Colonic mucosa (tissue), 4 donors: ENCODE results near the gene RC3H1. TPM values are rescaled to one million over a fixed set of nuclear protein-coding genes. Genes with fewer than 3 reads are reported as not detected.
"Not testable (repeated sequence)": the region's sequence is repeated elsewhere in the genome, so short reads cannot be mapped to it uniquely, and the experiment has no call there.

ENCODE experiments used
- DNase-seq: peaks from one replicate; pipeline ENCODE4 v3.0.0-alpha.2; 2020
- H3K27ac ChIP-seq: fragments of 200-600 bp; one replicate; pipeline ENCODE4 v1.8.0; 2021
- H3K27me3 ChIP-seq: fragments of 200-600 bp; one replicate; pipeline ENCODE4 v1.8.0; 2021
- H3K36me3 ChIP-seq: fragments of 200-600 bp; one replicate; pipeline ENCODE4 v1.8.0; 2021
- H3K4me1 ChIP-seq: fragments of 200-600 bp; one replicate; pipeline ENCODE4 v1.8.0; 2021; ENCODE audit warnings: mild to moderate bottlenecking
- H3K4me3 ChIP-seq: fragments of 200-600 bp; one replicate; pipeline ENCODE4 v1.8.0; 2021
- H3K9ac ChIP-seq, 2 donors: one replicate each; pipeline ENCODE4 v1.7.0; 2013; ENCODE audit warnings: control low read depth in 2 of 2, low read depth in 2 of 2, low read length in 2 of 2
- H3K9me3 ChIP-seq: fragments of 200-600 bp; one replicate; pipeline ENCODE4 v1.8.0; 2021
- intact Hi-C: fragments of 100-400 bp; cut with DNase I; formaldehyde crosslinking; loops from one replicate; pipeline ENCODE4 v1.14.1; 2022
- total RNA-seq, 2 donors: library from RNA; stranded (reverse); fragmentation: NEBNext Ultra II Directional in 1 of 2; extraction: Animal tissue kit (Norgen Biotek cat#: 25700) in 1 of 2; gene quantifications; one replicate each; pipeline ENCODE4 v1.2.1, GENCODE V29; 2021
- TF ChIP-seq, protein P1 (sequence below): fragments of 200-600 bp; IDR thresholded peaks from one replicate; pipeline ENCODE4 v1.8.0; 2022; ENCODE audit warnings: antibody characterized with exemption, mild to moderate bottlenecking
- donor health status: healthy.
- donor health status: DM: no; HTN: no; CAD: no.
- donor health status: DM: no; HTN: no; CAD: no.

Gene RC3H1
- total RNA-seq, 2 donors from 2014 or later, result 26.6 to 37.5 TPM

GRCh38 chr1:174044418-174045222, 22.5 kb upstream of the RC3H1 start:
- no peaks in the 10 kb centered on the region for H3K9me3 ChIP-seq
- no peak overlapping the region for H3K9ac ChIP-seq
- H3K36me3 ChIP-seq, result no peaks in the 10 kb centered on the region
- intact Hi-C loops, result no loop called here
- H3K4me1 ChIP-seq, result no peaks in the 10 kb centered on the region
- no peak for DNase-seq
- H3K27ac ChIP-seq, result no peak overlapping the region
- no peak overlapping the region for H3K4me3 ChIP-seq
- TF ChIP-seq, protein P1, sequence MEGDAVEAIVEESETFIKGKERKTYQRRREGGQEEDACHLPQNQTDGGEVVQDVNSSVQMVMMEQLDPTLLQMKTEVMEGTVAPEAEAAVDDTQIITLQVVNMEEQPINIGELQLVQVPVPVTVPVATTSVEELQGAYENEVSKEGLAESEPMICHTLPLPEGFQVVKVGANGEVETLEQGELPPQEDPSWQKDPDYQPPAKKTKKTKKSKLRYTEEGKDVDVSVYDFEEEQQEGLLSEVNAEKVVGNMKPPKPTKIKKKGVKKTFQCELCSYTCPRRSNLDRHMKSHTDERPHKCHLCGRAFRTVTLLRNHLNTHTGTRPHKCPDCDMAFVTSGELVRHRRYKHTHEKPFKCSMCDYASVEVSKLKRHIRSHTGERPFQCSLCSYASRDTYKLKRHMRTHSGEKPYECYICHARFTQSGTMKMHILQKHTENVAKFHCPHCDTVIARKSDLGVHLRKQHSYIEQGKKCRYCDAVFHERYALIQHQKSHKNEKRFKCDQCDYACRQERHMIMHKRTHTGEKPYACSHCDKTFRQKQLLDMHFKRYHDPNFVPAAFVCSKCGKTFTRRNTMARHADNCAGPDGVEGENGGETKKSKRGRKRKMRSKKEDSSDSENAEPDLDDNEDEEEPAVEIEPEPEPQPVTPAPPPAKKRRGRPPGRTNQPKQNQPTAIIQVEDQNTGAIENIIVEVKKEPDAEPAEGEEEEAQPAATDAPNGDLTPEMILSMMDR, result no peak
- no peaks in the 10 kb centered on the region for H3K27me3 ChIP-seq

GRCh38 chr1:174042509-174042908, 20.4 kb upstream of the RC3H1 start:
- H3K9ac ChIP-seq, H3K27me3 ChIP-seq, DNase-seq, H3K27ac ChIP-seq, H3K36me3 ChIP-seq, H3K4me1 ChIP-seq, H3K9me3 ChIP-seq, intact Hi-C loops, H3K4me3 ChIP-seq: not testable (repeated sequence)

GRCh38 chr1:174041369-174041768, 19.2 kb upstream of the RC3H1 start:
- Histone ChIP-seq H3K9me3 (no peaks in the 10 kb centered on the region), H3K4me1 (no peaks in the 10 kb centered on the region), H3K4me3 (no peak overlapping the region), H3K36me3 (no peaks in the 10 kb centered on the region), H3K27ac (no peak overlapping the region), H3K9ac (no peak overlapping the region), H3K27me3 (no peaks in the 10 kb centered on the region)
- DNase-seq, result no peak
- TF ChIP-seq, protein P1, result no peak
- intact Hi-C loops, result no loop called here

- Histone ChIP-seq H3K27me3 (no peaks in the 10 kb centered on the region), H3K36me3 (no peaks in the 10 kb centered on the region), H3K27ac (no peak overlapping the region), H3K9ac (no peak overlapping the region), H3K4me1 (no peaks in the 10 kb centered on the region), H3K4me3 (no peak overlapping the region), H3K9me3 (no peaks in the 10 kb centered on the region)
- no peak for DNase-seq
- TF ChIP-seq, protein P1, result no peak
- intact Hi-C loops, result no loop called here
These were observed 18.2 kb upstream of the RC3H1 start for GRCh38 chr1:174040387-174040786.

GRCh38 chr1:174039027-174039426, 16.9 kb upstream of the RC3H1 start:
- Histone ChIP-seq H3K36me3 (no peaks in the 10 kb centered on the region), H3K4me1 (no peaks in the 10 kb centered on the region), H3K27ac (no peak overlapping the region), H3K9ac (no peak overlapping the region), H3K27me3 (no peaks in the 10 kb centered on the region), H3K4me3 (no peak overlapping the region), H3K9me3 (no peaks in the 10 kb centered on the region)
- DNase-seq, result no peak
- intact Hi-C loops, result no loop called here
- TF ChIP-seq, protein P1, result no peak

DNA sequence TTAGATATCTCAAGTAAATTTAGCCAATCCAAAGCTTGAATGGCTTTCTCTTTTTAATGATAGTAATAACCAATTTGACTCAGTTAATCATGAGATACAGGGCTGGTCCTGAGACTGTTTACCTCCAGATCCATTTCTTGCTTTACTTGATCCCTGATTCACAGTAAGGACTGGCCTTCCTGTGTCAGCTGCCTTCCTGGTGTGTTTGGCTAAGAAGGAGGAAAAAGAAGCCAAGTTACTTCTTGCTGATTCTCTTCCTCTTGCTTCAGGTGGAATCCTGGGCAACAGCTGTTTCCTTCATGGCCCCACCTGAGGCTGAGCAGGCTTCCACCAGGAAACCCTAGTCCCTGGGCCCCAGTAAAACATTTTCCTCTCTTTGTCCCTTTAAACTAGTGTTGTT, 14.6 kb upstream of the RC3H1 start:
- H3K9ac ChIP-seq, result no peak overlapping the region
- H3K27me3 ChIP-seq, result no peaks in the 10 kb centered on the region
- no peak overlapping the region for H3K4me3 ChIP-seq
- H3K9me3 ChIP-seq, result no peaks in the 10 kb centered on the region
- no peaks in the 10 kb centered on the region for H3K4me1 ChIP-seq
- no peaks in the 10 kb centered on the region for H3K36me3 ChIP-seq
- TF ChIP-seq, protein P1, result no peak
- H3K27ac ChIP-seq, result no peak overlapping the region
- DNase-seq, result no peak
- intact Hi-C loops, result no loop called here
